HG02759 (cell line): ENCODE data around the gene ADAMTS4.
A peak's percentile ranks its signal among the peaks of the same experiment; 100 is the strongest.

Source experiments
- ATAC-seq: cut with Tn5 transposase; IDR thresholded peaks from one replicate; pipeline ENCODE4 v1.9.1; 2021; ENCODE audit warnings: mild to moderate bottlenecking, moderate library complexity; ENCODE audit not compliant: unreplicated experiment

The ADAMTS4 gene

GRCh38 chr1:161158316-161159010 lies 40.4 kb downstream of the ADAMTS4 start:
- ATAC-seq = no peak

GRCh38 chr1:161157867-161158266 lies 41.0 kb downstream of the ADAMTS4 start:
- no peak for ATAC-seq

GRCh38 chr1:161153682-161154337 lies 45.0 kb downstream of the ADAMTS4 start, which contains the start of gene UFC1:
UFC1 (plus strand) TSS chr1:161153978; CDS start chr1:161153998, 20 bp downstream.
- ATAC-seq = peak; percentile 94

GRCh38 chr1:161153176-161153575 lies 45.7 kb downstream of the ADAMTS4 start:
- peak; percentile 10 for ATAC-seq

- ATAC-seq = no peak
Observed at GRCh38 chr1:161145832-161146231, 53.0 kb downstream of the ADAMTS4 start.

- ATAC-seq = no peak
Observed at GRCh38 chr1:161140755-161141400, 58.0 kb downstream of the ADAMTS4 start.

GRCh38 chr1:161139766-161140165 lies 59.1 kb downstream of the ADAMTS4 start:
- no peak for ATAC-seq

GRCh38 chr1:161138431-161138830 lies 60.4 kb downstream of the ADAMTS4 start:
- ATAC-seq = no peak

- no peak for ATAC-seq
Observed at GRCh38 chr1:161137881-161138280, 61.0 kb downstream of the ADAMTS4 start.
